PFSK-1 (cell line): ENCODE results near the gene CDC40.

Experiments used
- FOXP2 ChIP-seq: optimal IDR thresholded peaks from 2 replicates; pipeline ENCODE3; 2011; ENCODE audit warnings: borderline replicate concordance, control low read depth, inconsistent platforms; ENCODE audit not compliant: insufficient read depth; ENCODE audit errors: extremely low read length, extremely low read depth
- POLR2AphosphoS5 ChIP-seq: IDR thresholded peaks from 2 replicates; pipeline ENCODE4 v1.6.1; 2012; ENCODE audit warnings: low read depth, mild to moderate bottlenecking, control low read depth, low read length, moderate library complexity
- SIN3A ChIP-seq: IDR thresholded peaks from 2 replicates; pipeline ENCODE4 v1.6.1; 2012; ENCODE audit warnings: mild to moderate bottlenecking, low read length, moderate library complexity, borderline replicate concordance; ENCODE audit not compliant: insufficient read depth
- TAF1 ChIP-seq: IDR thresholded peaks from 2 replicates; pipeline ENCODE4 v1.6.1; 2012; ENCODE audit warnings: low read length, control low read depth, borderline replicate concordance; ENCODE audit not compliant: insufficient read depth
- TF ChIP-seq, protein P1 (sequence below), 2 experiments: IDR thresholded peaks; 2 replicates each; pipeline versions ENCODE4 v1.6.1 to v1.8.0; 2011 to 2012; ENCODE audit warnings: low read depth in 2 of 2, low read length in 2 of 2, control low read depth in 1 of 2, inconsistent platforms in 1 of 2, mild to moderate bottlenecking in 1 of 2, moderate library complexity in 1 of 2; ENCODE audit not compliant: insufficient read depth in 1 of 2

DNA sequence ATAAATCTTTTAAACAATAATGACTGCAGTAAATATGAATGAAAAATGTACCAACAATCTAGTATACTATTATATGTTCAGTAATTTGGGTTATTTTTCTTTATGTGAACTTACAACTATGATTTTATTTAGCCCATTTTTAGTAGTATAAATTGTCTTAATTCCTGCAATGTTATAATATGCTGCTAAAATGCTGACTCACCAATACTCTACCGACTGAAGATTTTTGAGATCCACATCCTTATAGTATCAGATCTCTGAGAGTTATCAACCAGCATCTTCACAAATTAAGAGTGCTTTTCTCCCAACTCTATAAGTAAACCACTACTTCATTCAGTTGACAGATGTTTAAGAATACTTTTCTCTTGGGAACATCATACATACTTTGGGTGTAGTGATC lies 16.6 kb downstream of the CDC40 start:
- no peak for TF ChIP-seq TAF1
- TF ChIP-seq POLR2AphosphoS5, result no peak
- no peak for TF ChIP-seq FOXP2
- TF ChIP-seq, protein P1, sequence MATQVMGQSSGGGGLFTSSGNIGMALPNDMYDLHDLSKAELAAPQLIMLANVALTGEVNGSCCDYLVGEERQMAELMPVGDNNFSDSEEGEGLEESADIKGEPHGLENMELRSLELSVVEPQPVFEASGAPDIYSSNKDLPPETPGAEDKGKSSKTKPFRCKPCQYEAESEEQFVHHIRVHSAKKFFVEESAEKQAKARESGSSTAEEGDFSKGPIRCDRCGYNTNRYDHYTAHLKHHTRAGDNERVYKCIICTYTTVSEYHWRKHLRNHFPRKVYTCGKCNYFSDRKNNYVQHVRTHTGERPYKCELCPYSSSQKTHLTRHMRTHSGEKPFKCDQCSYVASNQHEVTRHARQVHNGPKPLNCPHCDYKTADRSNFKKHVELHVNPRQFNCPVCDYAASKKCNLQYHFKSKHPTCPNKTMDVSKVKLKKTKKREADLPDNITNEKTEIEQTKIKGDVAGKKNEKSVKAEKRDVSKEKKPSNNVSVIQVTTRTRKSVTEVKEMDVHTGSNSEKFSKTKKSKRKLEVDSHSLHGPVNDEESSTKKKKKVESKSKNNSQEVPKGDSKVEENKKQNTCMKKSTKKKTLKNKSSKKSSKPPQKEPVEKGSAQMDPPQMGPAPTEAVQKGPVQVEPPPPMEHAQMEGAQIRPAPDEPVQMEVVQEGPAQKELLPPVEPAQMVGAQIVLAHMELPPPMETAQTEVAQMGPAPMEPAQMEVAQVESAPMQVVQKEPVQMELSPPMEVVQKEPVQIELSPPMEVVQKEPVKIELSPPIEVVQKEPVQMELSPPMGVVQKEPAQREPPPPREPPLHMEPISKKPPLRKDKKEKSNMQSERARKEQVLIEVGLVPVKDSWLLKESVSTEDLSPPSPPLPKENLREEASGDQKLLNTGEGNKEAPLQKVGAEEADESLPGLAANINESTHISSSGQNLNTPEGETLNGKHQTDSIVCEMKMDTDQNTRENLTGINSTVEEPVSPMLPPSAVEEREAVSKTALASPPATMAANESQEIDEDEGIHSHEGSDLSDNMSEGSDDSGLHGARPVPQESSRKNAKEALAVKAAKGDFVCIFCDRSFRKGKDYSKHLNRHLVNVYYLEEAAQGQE (IDR thresholded peaks at IDR 0.05; ENCODE audit: insufficient read depth in 1 of 2, low read depth in 2 of 2, low read length in 2 of 2), result no peak
- no peak for TF ChIP-seq SIN3A
